A549 (cell line): Measurements from ENCODE around the gene PLCB4. TPM values are rescaled to one million over a fixed set of nuclear protein-coding genes. Genes with fewer than 3 reads are reported as not detected.

Experiments used
- ATAC-seq, 2 experiments: fragments of 200-7000 bp in 1 of 2; fragments of >200 bp in 1 of 2; cut with Nextera tagmentation in 1 of 2; cut with Tn5 transposase in 1 of 2; 3 replicates each; pipeline versions ENCODE4 v1.8.0 to v1.9.1; 2018 to 2020; ENCODE audit warnings: mild to moderate bottlenecking in 1 of 2, moderate library complexity in 1 of 2
- CTCF ChIA-PET: fragments of 300-600 bp; sonication (Branson Sonifier 250); formaldehyde crosslinking; extraction: SDS; loops from one replicate; lab custom pipeline; 2021; ENCODE audit warnings: antibody characterized with exemption, inconsistent platforms; lab: Yijun Ruan, JAX
- POLR2A ChIA-PET: fragments of 350-600 bp; formaldehyde crosslinking; extraction: SDS; loops from one replicate; lab custom pipeline; 2021; ENCODE audit warnings: antibody characterized with exemption, inconsistent platforms; lab: Yijun Ruan, JAX
- DNase-seq, 2 experiments: peaks; one replicate each; pipeline versions ENCODE4 v3.0.0 to v3.0.0-alpha.2; 2011 to 2016; ENCODE audit warnings: low read depth in 1 of 2, low spot score in 1 of 2
- FAIRE-seq: peaks from 2 replicates; lab custom pipeline; 2011; peaks lifted over from hg19 to GRCh38; lab: Jason Lieb, UNC
- H3K27ac ChIP-seq, 2 experiments: fragments of >200 bp; sonication (Bioruptor Twin); formaldehyde crosslinking; 3 replicates each; pipeline ENCODE4 v1.5.1; 2016 to 2017
- H3K4me1 ChIP-seq: fragments of >200 bp; sonication (Bioruptor Twin); formaldehyde crosslinking; 3 replicates; pipeline ENCODE4 v1.6.1; 2016
- H3K4me2 ChIP-seq: fragments of >200 bp; sonication (Bioruptor Twin); formaldehyde crosslinking; 3 replicates; pipeline ENCODE4 v1.6.1; 2016
- H3K4me3 ChIP-seq: fragments of >200 bp; sonication (Bioruptor Twin); formaldehyde crosslinking; 3 replicates; pipeline ENCODE4 v1.5.1; 2016
- H3K9me3 ChIP-seq: fragments of >200 bp; sonication (Bioruptor Twin); formaldehyde crosslinking; 3 replicates; pipeline ENCODE4 v1.6.1; 2016
- CBX2 ChIP-seq: fragments of 200-600 bp; sonication (generic); IDR thresholded peaks from 2 replicates; pipeline ENCODE4 v1.6.1; 2016; ENCODE audit warnings: low read depth, mild to moderate bottlenecking, borderline replicate concordance
- CEBPB ChIP-seq, 2 experiments: fragments of >200 bp in 1 of 2; sonication (Bioruptor Twin) in 1 of 2; formaldehyde crosslinking in 1 of 2; IDR thresholded peaks; 2 replicates each; pipeline ENCODE4 v1.6.1; 2012 to 2016
- CHD4 ChIP-seq: fragments of 200-600 bp; sonication (generic); IDR thresholded peaks from 2 replicates; pipeline ENCODE4 v1.6.1; 2016; ENCODE audit warnings: antibody characterized with exemption, mild to moderate bottlenecking, borderline replicate concordance
- EHF ChIP-seq: fragments of 250-450 bp; sonication (Bioruptor Pico); IDR thresholded peaks from 2 replicates; pipeline ENCODE4 v1.5.0; 2020; ENCODE audit warnings: mild to moderate bottlenecking
- ESRRA ChIP-seq: fragments of 150-350 bp; IDR thresholded peaks from 2 replicates; pipeline ENCODE4 v1.6.1; 2014; ENCODE audit warnings: mild to moderate bottlenecking, low read length, borderline replicate concordance
- FOXS1 ChIP-seq: fragments of 250-450 bp; sonication (Bioruptor Pico); IDR thresholded peaks from 2 replicates; pipeline ENCODE4 v1.5.0; 2020; ENCODE audit warnings: mild to moderate bottlenecking, moderate library complexity
- GATA3 ChIP-seq: IDR thresholded peaks from 2 replicates; pipeline ENCODE4 v1.6.1; 2012; ENCODE audit warnings: borderline replicate concordance
- HES2 ChIP-seq: fragments of >200 bp; sonication (Bioruptor Twin); formaldehyde crosslinking; IDR thresholded peaks from 2 replicates; pipeline ENCODE4 v1.6.1; 2016
- HOXB13 ChIP-seq: fragments of 250-450 bp; sonication (Bioruptor Pico); IDR thresholded peaks from 2 replicates; pipeline ENCODE4 v1.5.0; 2020; ENCODE audit warnings: low read depth, mild to moderate bottlenecking, moderate library complexity
- HOXB5 ChIP-seq: fragments of 250-450 bp; sonication (Bioruptor Pico); IDR thresholded peaks from 2 replicates; pipeline ENCODE4 v1.5.0; 2020; ENCODE audit warnings: mild to moderate bottlenecking, moderate library complexity
- JUN ChIP-seq, 2 experiments: fragments of >200 bp; sonication (Bioruptor Twin); formaldehyde crosslinking; IDR thresholded peaks; 2 replicates in 1 of 2; 3 replicates in 1 of 2; pipeline ENCODE4 v1.6.1; 2016 to 2017
- KDM5A ChIP-seq: fragments of 200-600 bp; sonication (generic); IDR thresholded peaks from 2 replicates; pipeline ENCODE4 v1.6.1; 2016; ENCODE audit warnings: antibody characterized with exemption, mild to moderate bottlenecking
- MAFK ChIP-seq: fragments of 450-650 bp; IDR thresholded peaks from 2 replicates; pipeline ENCODE4 v1.6.1; 2014; ENCODE audit not compliant: partially characterized antibody
- MAX ChIP-seq: IDR thresholded peaks from 2 replicates; pipeline ENCODE4 v1.6.1; 2012
- MYC ChIP-seq: IDR thresholded peaks from 2 replicates; pipeline ENCODE4 v1.6.1; 2012; ENCODE audit warnings: mild to moderate bottlenecking, inconsistent platforms, low read length, improper control_type of control experiment, borderline replicate concordance
- RAD21 ChIP-seq, 2 experiments: fragments of >200 bp in 1 of 2; sonication (Bioruptor Twin) in 1 of 2; formaldehyde crosslinking in 1 of 2; IDR thresholded peaks in 1 of 2; conservative IDR thresholded peaks in 1 of 2; 2 replicates in 1 of 2; 3 replicates in 1 of 2; pipeline ENCODE4 v1.6.1; 2012 to 2018; ENCODE audit warnings: inconsistent platforms in 1 of 2
- SMC3 ChIP-seq: fragments of >200 bp; sonication (Bioruptor Twin); formaldehyde crosslinking; IDR thresholded peaks from 3 replicates; pipeline ENCODE4 v1.6.1; 2018; ENCODE audit warnings: inconsistent platforms
- TP53 ChIP-seq: fragments of 250-450 bp; sonication (Bioruptor Pico); IDR thresholded peaks from 2 replicates; pipeline ENCODE4 v1.5.0; 2021; ENCODE audit warnings: mild to moderate bottlenecking, moderate library complexity
- ZC3H11A ChIP-seq: fragments of 450-650 bp; IDR thresholded peaks from 2 replicates; pipeline ENCODE4 v1.6.1; 2014; ENCODE audit warnings: antibody characterized with exemption, mild to moderate bottlenecking
- ZNF302 ChIP-seq: fragments of 250-450 bp; sonication (Bioruptor Pico); IDR thresholded peaks from 2 replicates; pipeline ENCODE4 v1.9.0; 2021; ENCODE audit warnings: inconsistent platforms, mild to moderate bottlenecking, moderate library complexity
- WGBS: methylation state at CpG from one replicate; pipeline ENCODE4 v1.1.6; 2017; ENCODE audit errors: missing lambda C conversion rate; 5-methylcytosine and 5-hydroxymethylcytosine counted together
- polyA plus RNA-seq, 4 experiments: library from polyadenylated mRNA; depleted of rRNA in 3 of 4; stranded (reverse); fragments of >200 nt; fragmentation: RNase III in 1 of 4; extraction: RNeasy Plus Mini Kit Qiagen cat#74134 plus additional on column Dnase treatment in 1 of 4; gene quantifications; 2 replicates in 3 of 4; 3 replicates in 1 of 4; pipeline ENCODE4 v1.2.3, GENCODE V29; 2011 to 2017
- TF ChIP-seq, protein P1 (sequence below): fragments of >200 bp; sonication (Bioruptor Twin); formaldehyde crosslinking; IDR thresholded peaks from 3 replicates; pipeline ENCODE4 v1.6.1; 2016
- TF ChIP-seq, protein P2 (sequence below): fragments of 150-350 bp; IDR thresholded peaks from 2 replicates; pipeline ENCODE4 v1.6.1; 2014; ENCODE audit warnings: low read depth, mild to moderate bottlenecking, low read length
- TF ChIP-seq, protein P3 (sequence below): IDR thresholded peaks from 2 replicates; pipeline ENCODE4 v1.6.1; 2012
- TF ChIP-seq, protein P4 (sequence below): fragments of 450-650 bp; IDR thresholded peaks from 2 replicates; pipeline ENCODE4 v1.6.1; 2014; ENCODE audit warnings: antibody characterized with exemption
- TF ChIP-seq, protein P5 (sequence below): fragments of 250-450 bp; sonication (Bioruptor Pico); IDR thresholded peaks from 2 replicates; pipeline ENCODE4 v1.5.0; 2021; ENCODE audit warnings: mild to moderate bottlenecking, moderate library complexity, borderline replicate concordance

Gene PLCB4
- polyA plus RNA-seq, 2 of the 4 experiments (the other 2 are of a cell fraction) = 17.1 to 32.1 TPM

DNA sequence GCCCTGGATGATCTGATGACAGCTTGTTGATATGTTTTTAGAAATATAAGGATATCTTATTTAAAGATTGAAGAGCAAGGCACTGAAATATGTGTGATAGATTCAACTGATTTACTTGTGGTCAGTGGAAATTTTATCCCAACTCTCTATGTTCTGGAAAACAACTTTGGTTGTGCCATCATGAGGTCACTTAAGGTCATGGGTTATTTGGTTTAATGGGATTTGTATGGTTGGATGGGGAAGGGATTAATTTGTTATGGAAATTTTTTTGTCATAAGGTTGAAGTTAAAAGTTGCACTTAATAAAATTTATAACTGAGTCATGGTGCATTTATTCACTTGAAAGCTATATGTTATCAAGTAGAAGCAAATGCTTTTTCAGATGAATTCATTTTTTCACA, 231.2 kb downstream of the PLCB4 start:
- H3K4me2 ChIP-seq = peak overlapping the region; percentile 54
- ATAC-seq (no peak), FAIRE-seq (no peak), DNase-seq (no peak)
- H3K27ac ChIP-seq = peak overlapping the region; percentile 81 to 83
- no peaks in the 10 kb centered on the region for H3K9me3 ChIP-seq
- ChIA-PET POLR2A (no interaction called here), CTCF (no interaction called here)
- H3K4me1 ChIP-seq = peaks cover 47% of the 10 kb centered on the region
- H3K4me3 ChIP-seq = no peak overlapping the region
- TF ChIP-seq KDM5A = no peak
- no peak for TF ChIP-seq ZC3H11A
- TF ChIP-seq TP53 = no peak
- TF ChIP-seq ZNF302 (CRISPR knock-in tag) = no peak
- TF ChIP-seq CEBPB (IDR thresholded peaks at IDR 0.05) = no peak
- TF ChIP-seq SMC3 = no peak
- no peak for TF ChIP-seq HOXB5 (CRISPR knock-in tag)
- no peak for TF ChIP-seq CHD4
- no peak for TF ChIP-seq HOXB13 (CRISPR knock-in tag)

DNA sequence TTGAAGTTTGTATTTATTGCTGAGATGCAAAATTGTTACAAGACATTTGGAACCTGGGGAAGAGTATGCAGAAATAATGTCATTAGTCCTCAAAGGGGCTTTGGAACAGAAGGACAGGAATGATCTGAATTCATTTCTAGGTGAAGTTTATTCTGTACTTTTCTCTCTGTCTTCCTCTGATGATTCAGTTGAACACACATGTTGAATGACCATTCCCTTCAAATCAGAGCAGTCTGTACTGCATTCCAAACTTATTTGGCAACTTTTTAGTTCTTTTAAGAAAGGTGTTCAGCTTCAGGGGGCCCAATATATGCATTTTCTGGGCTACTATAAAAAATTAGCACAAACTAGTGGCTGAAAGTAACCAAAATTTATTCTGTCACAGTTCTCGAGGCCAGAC, 231.6 kb downstream of the PLCB4 start:
- TF ChIP-seq MAFK = peak; percentile 3
- TF ChIP-seq CBX2 = no peak
- DNase-seq (no peak), ATAC-seq (peak in 1 of 2 experiments; percentile 48; a peak in 3 of 6 replicates), FAIRE-seq (no peak)
- Histone ChIP-seq H3K4me2 (peak overlapping the region; percentile 54), H3K4me3 (no peak overlapping the region), H3K9me3 (no peaks in the 10 kb centered on the region), H3K4me1 (peaks cover 51% of the 10 kb centered on the region), H3K27ac (peak overlapping the region; percentile 81 to 83)
- 55% methylated on average over 1 of the region's 1 CpG for WGBS
- ChIA-PET CTCF (no interaction called here), POLR2A (no interaction called here)

GRCh38 chr20:9301129-9302090, 232.5 kb downstream of the PLCB4 start:
- FAIRE-seq = peak; percentile 98
- Histone ChIP-seq H3K4me3 (no peak overlapping the region), H3K9me3 (no peaks in the 10 kb centered on the region), H3K27ac (peak overlapping the region; percentile 81 to 83), H3K4me2 (peak overlapping the region; percentile 54), H3K4me1 (peaks cover 60% of the 10 kb centered on the region)
- peak; percentile 73 to 85 for ATAC-seq
- ChIA-PET POLR2A (no interaction called here), CTCF (interaction anchor here (0.6 kb wide), 1 partner anchor 912 kb away, joined by 5 read pairs; no protein-coding TSS in a partner anchor)
- 54% methylated on average over 10 of the region's 10 CpGs for WGBS
- peak; percentile 16 to 89 for DNase-seq
- peak; percentile 77 to 90 for TF ChIP-seq CEBPB (IDR thresholded peaks at IDR 0.05)
- no peak for TF ChIP-seq ESRRA
- TF ChIP-seq TP53 = no peak
- TF ChIP-seq RAD21 (conservative IDR thresholded peaks at IDR 0.05 in 1 of 2, IDR thresholded peaks at IDR 0.05 in 1 of 2) = peak; percentile 22 to 39; a peak in 4 of 5 replicates
- no peak for TF ChIP-seq HOXB13 (CRISPR knock-in tag)
- TF ChIP-seq EHF (CRISPR knock-in tag) = no peak
- TF ChIP-seq CHD4 = no peak
- peak; percentile 66 for TF ChIP-seq MAX
- 0 out of 5 replicates have a peak, but pooled peaks of 1 of the 2 experiments have one; percentile 36 for TF ChIP-seq JUN (IDR thresholded peaks at IDR 0.05)
- TF ChIP-seq, protein P1, sequence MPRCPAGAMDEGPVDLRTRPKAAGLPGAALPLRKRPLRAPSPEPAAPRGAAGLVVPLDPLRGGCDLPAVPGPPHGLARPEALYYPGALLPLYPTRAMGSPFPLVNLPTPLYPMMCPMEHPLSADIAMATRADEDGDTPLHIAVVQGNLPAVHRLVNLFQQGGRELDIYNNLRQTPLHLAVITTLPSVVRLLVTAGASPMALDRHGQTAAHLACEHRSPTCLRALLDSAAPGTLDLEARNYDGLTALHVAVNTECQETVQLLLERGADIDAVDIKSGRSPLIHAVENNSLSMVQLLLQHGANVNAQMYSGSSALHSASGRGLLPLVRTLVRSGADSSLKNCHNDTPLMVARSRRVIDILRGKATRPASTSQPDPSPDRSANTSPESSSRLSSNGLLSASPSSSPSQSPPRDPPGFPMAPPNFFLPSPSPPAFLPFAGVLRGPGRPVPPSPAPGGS = 0 out of 3 replicates have a peak, but pooled peaks have one; percentile 26
- no peak for TF ChIP-seq FOXS1 (CRISPR knock-in tag)
- TF ChIP-seq, protein P2, sequence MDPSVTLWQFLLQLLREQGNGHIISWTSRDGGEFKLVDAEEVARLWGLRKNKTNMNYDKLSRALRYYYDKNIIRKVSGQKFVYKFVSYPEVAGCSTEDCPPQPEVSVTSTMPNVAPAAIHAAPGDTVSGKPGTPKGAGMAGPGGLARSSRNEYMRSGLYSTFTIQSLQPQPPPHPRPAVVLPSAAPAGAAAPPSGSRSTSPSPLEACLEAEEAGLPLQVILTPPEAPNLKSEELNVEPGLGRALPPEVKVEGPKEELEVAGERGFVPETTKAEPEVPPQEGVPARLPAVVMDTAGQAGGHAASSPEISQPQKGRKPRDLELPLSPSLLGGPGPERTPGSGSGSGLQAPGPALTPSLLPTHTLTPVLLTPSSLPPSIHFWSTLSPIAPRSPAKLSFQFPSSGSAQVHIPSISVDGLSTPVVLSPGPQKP = no peak
- TF ChIP-seq, protein P3, sequence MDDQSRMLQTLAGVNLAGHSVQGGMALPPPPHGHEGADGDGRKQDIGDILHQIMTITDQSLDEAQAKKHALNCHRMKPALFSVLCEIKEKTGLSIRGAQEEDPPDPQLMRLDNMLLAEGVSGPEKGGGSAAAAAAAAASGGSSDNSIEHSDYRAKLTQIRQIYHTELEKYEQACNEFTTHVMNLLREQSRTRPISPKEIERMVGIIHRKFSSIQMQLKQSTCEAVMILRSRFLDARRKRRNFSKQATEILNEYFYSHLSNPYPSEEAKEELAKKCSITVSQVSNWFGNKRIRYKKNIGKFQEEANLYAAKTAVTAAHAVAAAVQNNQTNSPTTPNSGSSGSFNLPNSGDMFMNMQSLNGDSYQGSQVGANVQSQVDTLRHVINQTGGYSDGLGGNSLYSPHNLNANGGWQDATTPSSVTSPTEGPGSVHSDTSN = no peak
- TF ChIP-seq, protein P4, sequence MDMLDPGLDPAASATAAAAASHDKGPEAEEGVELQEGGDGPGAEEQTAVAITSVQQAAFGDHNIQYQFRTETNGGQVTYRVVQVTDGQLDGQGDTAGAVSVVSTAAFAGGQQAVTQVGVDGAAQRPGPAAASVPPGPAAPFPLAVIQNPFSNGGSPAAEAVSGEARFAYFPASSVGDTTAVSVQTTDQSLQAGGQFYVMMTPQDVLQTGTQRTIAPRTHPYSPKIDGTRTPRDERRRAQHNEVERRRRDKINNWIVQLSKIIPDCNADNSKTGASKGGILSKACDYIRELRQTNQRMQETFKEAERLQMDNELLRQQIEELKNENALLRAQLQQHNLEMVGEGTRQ = no peak
- TF ChIP-seq, protein P5, sequence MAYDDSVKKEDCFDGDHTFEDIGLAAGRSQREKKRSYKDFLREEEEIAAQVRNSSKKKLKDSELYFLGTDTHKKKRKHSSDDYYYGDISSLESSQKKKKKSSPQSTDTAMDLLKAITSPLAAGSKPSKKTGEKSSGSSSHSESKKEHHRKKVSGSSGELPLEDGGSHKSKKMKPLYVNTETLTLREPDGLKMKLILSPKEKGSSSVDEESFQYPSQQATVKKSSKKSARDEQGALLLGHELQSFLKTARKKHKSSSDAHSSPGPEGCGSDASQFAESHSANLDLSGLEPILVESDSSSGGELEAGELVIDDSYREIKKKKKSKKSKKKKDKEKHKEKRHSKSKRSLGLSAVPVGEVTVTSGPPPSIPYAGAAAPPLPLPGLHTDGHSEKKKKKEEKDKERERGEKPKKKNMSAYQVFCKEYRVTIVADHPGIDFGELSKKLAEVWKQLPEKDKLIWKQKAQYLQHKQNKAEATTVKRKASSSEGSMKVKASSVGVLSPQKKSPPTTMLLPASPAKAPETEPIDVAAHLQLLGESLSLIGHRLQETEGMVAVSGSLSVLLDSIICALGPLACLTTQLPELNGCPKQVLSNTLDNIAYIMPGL (CRISPR knock-in tag) = no peak
- TF ChIP-seq MYC = no peak
- peak; percentile 55; the same call in 1 of the 2 replicates for TF ChIP-seq GATA3
- peak; percentile 63; the same call in 1 of the 2 replicates for TF ChIP-seq HES2
